Measurements from ENCODE around the gene CROCC. TPM values are rescaled to one million over a fixed set of nuclear protein-coding genes. Genes with fewer than 3 reads are reported as not detected.

Gene CROCC
- polyA plus RNA-seq, 2 of the 4 experiments (the other 2 are of a cell fraction) = 4.4 to 10.6 TPM

- CTCF ChIA-PET = interaction anchor here (0.6 to 1.1 kb wide), 2 partner anchors 18 to 55 kb away, joined by 3 to 5 read pairs; no protein-coding TSS in a partner anchor
- FAIRE-seq (no peak), DNase-seq (ENCODE audit: low read depth in 1 of 2, low spot score in 1 of 2) (no peak), ATAC-seq (no peak)
- Histone ChIP-seq H3K4me2 (peak overlapping the region; percentile 92; the same call in 2 of the 3 replicates), H3K27ac (peak overlapping the region in 1 of 2 experiments; percentile 97; a peak in 3 of 6 replicates), H3K4me1 (peaks cover 8% of the 10 kb centered on the region; the same call in 2 of the 3 replicates), H3K9me3 (peaks cover 12% of the 10 kb centered on the region; the same call in 1 of the 3 replicates), H3K4me3 (no peak overlapping the region)
- POLR2A ChIA-PET = no interaction called here
- WGBS (ENCODE audit: missing lambda C conversion rate) = 80% methylated on average over 11 of the region's 11 CpGs
- TF ChIP-seq REST (IDR thresholded peaks at IDR 0.05) = no peak
- TF ChIP-seq JUNB (IDR thresholded peaks at IDR 0.05) = no peak
- no peak for TF ChIP-seq HMGXB4 (CRISPR knock-in tag; IDR thresholded peaks at IDR 0.05; ENCODE audit: borderline replicate concordance)
- no peak for TF ChIP-seq BHLHE40 (IDR thresholded peaks at IDR 0.05; ENCODE audit: low read depth, low read length)
- no peak for TF ChIP-seq KDM5A (IDR thresholded peaks at IDR 0.05)
- peak; percentile 22 for TF ChIP-seq MAFK (IDR thresholded peaks at IDR 0.05; ENCODE audit: partially characterized antibody)
Observed at GRCh38 chr1:16905868-16906702, 15.6 kb upstream of the CROCC start.

GRCh38 chr1:16906873-16907272 lies 14.9 kb upstream of the CROCC start:
- no peak overlapping the region for H3K27ac ChIP-seq
- no peak overlapping the region for H3K4me3 ChIP-seq
- no peak overlapping the region for H3K4me2 ChIP-seq
- DNase-seq (ENCODE audit: low read depth in 1 of 2, low spot score in 1 of 2) (no peak), ATAC-seq (no peak), FAIRE-seq (no peak)
- H3K4me1 ChIP-seq = peaks cover 8% of the 10 kb centered on the region; the same call in 2 of the 3 replicates
- peaks cover 12% of the 10 kb centered on the region; the same call in 1 of the 3 replicates for H3K9me3 ChIP-seq
- ChIA-PET CTCF (interaction anchor here (0.7 kb wide), 1 partner anchor 54 kb away, joined by 3 read pairs; no protein-coding TSS in a partner anchor), POLR2A (no interaction called here)
- WGBS (ENCODE audit: missing lambda C conversion rate) = 60% methylated on average over 4 of the region's 4 CpGs
- TF ChIP-seq CHD4 (IDR thresholded peaks at IDR 0.05; ENCODE audit: borderline replicate concordance) (no peak), REST (IDR thresholded peaks at IDR 0.05) (no peak), EHMT2 (IDR thresholded peaks at IDR 0.05; ENCODE audit: low read depth) (no peak), FOXS1 (CRISPR knock-in tag; IDR thresholded peaks at IDR 0.05) (no peak), CBX8 (IDR thresholded peaks at IDR 0.05) (no peak), FOSL2 (IDR thresholded peaks at IDR 0.05) (no peak), FOSL2 (CRISPR knock-in tag; IDR thresholded peaks at IDR 0.05) (no peak), POLR2AphosphoS2 (conservative IDR thresholded peaks at IDR 0.05; ENCODE audit: low read length) (no peak), KDM1A (IDR thresholded peaks at IDR 0.05; ENCODE audit: low read depth) (no peak), RNF2 (IDR thresholded peaks at IDR 0.05; ENCODE audit: borderline replicate concordance, low read depth) (no peak), NPAS2 (CRISPR knock-in tag; IDR thresholded peaks at IDR 0.05; ENCODE audit: borderline replicate concordance) (no peak), ZC3H11A (IDR thresholded peaks at IDR 0.05) (no peak)
- TF ChIP-seq, protein P1, sequence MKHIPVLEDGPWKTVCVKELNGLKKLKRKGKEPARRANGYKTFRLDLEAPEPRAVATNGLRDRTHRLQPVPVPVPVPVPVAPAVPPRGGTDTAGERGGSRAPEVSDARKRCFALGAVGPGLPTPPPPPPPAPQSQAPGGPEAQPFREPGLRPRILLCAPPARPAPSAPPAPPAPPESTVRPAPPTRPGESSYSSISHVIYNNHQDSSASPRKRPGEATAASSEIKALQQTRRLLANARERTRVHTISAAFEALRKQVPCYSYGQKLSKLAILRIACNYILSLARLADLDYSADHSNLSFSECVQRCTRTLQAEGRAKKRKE (CRISPR knock-in tag; IDR thresholded peaks at IDR 0.05; ENCODE audit: low read depth) = no peak
- TF ChIP-seq, protein P2, sequence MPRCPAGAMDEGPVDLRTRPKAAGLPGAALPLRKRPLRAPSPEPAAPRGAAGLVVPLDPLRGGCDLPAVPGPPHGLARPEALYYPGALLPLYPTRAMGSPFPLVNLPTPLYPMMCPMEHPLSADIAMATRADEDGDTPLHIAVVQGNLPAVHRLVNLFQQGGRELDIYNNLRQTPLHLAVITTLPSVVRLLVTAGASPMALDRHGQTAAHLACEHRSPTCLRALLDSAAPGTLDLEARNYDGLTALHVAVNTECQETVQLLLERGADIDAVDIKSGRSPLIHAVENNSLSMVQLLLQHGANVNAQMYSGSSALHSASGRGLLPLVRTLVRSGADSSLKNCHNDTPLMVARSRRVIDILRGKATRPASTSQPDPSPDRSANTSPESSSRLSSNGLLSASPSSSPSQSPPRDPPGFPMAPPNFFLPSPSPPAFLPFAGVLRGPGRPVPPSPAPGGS (IDR thresholded peaks at IDR 0.05) = no peak
